HG03457 (cell line): ENCODE results near the gene ALOX5AP.
A peak's percentile ranks its signal among the peaks of the same experiment; 100 is the strongest.

ENCODE experiments used
- ATAC-seq: cut with Tn5 transposase; IDR thresholded peaks from one replicate; pipeline ENCODE4 v1.9.1; 2021; ENCODE audit warnings: moderate number of reproducible peaks; ENCODE audit not compliant: unreplicated experiment

Gene ALOX5AP

GRCh38 chr13:30792285-30793000, 57.1 kb downstream of the ALOX5AP start:
- ATAC-seq, result no peak

- ATAC-seq, result no peak
Measured at GRCh38 chr13:30796132-30796572, 60.8 kb downstream of the ALOX5AP start.

- no peak for ATAC-seq
Measured at GRCh38 chr13:30796631-30797601, 61.6 kb downstream of the ALOX5AP start.

GRCh38 chr13:30797847-30798535, 62.6 kb downstream of the ALOX5AP start:
- no peak for ATAC-seq

- ATAC-seq, result no peak
Measured at GRCh38 chr13:30798776-30799355, 63.5 kb downstream of the ALOX5AP start.

- ATAC-seq, result no peak
Measured at GRCh38 chr13:30799356-30799824, 64.0 kb downstream of the ALOX5AP start.

- no peak for ATAC-seq
Measured at GRCh38 chr13:30800107-30800506, 64.8 kb downstream of the ALOX5AP start.

- ATAC-seq, result no peak
Measured at GRCh38 chr13:30802501-30802900, 67.2 kb downstream of the ALOX5AP start.

- peak; percentile 71 for ATAC-seq
Measured at GRCh38 chr13:30802953-30803478, 67.7 kb downstream of the ALOX5AP start.

GRCh38 chr13:30803749-30804148, 68.4 kb downstream of the ALOX5AP start:
- ATAC-seq, result no peak

- no peak for ATAC-seq
Measured at GRCh38 chr13:30804474-30804873, 69.1 kb downstream of the ALOX5AP start.

- no peak for ATAC-seq
Measured at GRCh38 chr13:30805132-30805537, 69.8 kb downstream of the ALOX5AP start.

- no peak for ATAC-seq
Measured at GRCh38 chr13:30805603-30806011, 70.3 kb downstream of the ALOX5AP start.

GRCh38 chr13:30806784-30807183, 71.4 kb downstream of the ALOX5AP start:
- no peak for ATAC-seq

GRCh38 chr13:30807392-30807791, 72.0 kb downstream of the ALOX5AP start:
- no peak for ATAC-seq

GRCh38 chr13:30808600-30808999, 73.3 kb downstream of the ALOX5AP start:
- no peak for ATAC-seq

- ATAC-seq, result no peak
Measured at GRCh38 chr13:30809787-30810186, 74.4 kb downstream of the ALOX5AP start.

GRCh38 chr13:30810261-30810701, 74.9 kb downstream of the ALOX5AP start:
- no peak for ATAC-seq

GRCh38 chr13:30810801-30811200, 75.5 kb downstream of the ALOX5AP start:
- ATAC-seq, result no peak
